ENCODE data around the gene C14orf180.

Gene C14orf180

DNA sequence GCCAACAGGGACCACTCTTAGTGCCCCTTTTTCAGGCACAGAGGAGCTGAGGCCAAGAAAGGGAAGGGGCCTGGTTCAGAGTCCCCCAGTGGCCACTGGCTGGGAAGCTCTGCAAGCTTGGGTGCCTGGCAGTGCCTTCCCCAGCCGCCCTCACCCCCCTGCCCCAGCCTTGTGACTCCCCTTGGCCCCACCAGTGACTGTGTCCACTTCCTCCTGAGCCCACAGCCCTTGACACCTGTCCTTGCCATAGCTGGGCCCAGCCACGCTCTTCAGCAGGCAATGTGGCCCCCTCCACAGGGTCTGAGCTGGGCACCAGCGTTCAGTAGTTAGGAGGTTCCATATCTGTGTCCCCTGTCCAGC is 19.0 kb upstream of the C14orf180 start:
- DNase-seq (ENCODE audit: low read depth in 2 of 2, low spot score in 1 of 2) = no peak

DNA sequence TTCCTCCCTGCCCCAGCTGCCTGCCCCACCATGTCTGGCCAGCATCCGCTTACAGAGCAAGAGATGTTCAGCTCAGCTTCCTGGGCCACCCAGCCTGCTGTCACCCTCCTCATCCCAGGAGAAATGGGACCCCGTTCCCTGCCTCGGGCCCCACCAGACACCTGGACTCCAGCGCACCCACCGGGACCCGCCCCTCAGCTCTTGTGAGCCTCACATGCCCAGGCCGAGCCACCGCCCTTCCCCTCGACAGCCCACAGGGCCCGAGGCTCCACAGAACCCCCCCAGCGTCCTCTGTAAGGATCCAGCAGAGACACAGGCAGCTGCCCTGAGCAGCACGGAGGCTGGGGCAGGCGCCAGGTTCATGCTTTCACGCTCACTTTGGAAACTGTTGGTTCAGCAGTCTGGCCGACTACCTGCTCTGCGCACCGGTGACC is 18.4 kb upstream of the C14orf180 start:
- no peak for DNase-seq (ENCODE audit: low read depth in 2 of 2, low spot score in 1 of 2)

DNA sequence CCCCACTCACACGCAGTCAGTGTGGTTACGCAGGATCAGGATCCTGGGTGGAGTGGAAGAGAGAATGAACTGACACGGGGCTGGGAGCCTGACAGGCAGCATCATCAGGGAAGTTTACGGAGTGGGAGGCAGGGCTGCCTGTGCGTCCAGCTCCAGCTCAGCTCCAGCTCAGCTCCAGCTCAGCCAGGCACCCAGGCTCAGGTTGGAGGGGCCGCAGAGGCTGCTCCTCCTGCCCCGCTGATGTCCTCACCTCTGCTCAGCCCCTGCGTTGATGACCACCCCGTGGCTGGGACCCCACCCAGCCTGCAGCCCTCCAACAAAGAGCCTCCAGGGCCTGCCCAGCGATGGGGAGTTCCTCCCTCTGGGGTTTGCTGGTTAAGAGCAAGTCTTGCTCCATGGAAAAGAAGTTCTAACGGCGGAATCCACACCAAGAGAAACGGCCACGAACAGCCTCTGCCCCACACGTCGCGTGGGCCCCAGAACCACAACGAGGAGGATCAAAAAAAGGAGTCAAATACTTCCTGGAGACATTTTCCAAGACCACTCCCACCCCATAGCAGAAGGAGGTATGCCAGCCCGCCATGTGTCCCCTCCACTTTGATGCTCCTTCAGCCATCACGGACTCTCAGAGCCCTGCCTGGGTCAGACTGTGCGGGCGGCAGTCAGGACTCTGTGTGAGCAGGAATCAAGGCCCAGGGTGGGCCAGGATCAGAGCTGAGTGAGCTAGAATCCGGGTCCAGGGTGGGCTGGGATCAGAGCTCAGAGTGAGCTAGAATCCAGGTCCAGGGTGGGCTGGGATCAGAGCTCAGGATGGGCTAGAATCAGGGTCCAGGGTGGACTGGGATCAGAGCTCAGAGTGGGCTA is 17.7 kb upstream of the C14orf180 start:
- no peak for DNase-seq (ENCODE audit: low read depth in 2 of 2, low spot score in 1 of 2)

DNA sequence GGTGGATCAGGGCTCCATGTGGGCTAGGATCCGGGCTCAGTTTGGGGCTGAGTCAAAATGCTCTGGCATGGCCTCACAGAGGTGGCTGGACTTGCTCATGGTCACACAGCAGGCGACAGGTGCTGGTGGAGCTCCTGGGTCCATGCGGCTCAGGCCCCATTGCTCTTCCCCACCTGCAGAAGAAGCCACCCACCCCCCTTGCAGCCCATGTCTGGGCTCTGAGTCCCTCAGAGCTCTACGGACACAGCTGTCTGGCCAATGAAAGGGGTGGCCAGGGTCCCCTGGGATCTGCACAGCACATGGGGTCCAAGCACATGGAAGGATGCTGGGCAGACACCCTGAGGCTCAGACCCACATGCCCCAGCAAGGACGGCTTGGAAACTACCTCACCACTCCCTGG is 17.0 kb upstream of the C14orf180 start:
- no peak for DNase-seq (ENCODE audit: low read depth in 2 of 2, low spot score in 1 of 2)

DNA sequence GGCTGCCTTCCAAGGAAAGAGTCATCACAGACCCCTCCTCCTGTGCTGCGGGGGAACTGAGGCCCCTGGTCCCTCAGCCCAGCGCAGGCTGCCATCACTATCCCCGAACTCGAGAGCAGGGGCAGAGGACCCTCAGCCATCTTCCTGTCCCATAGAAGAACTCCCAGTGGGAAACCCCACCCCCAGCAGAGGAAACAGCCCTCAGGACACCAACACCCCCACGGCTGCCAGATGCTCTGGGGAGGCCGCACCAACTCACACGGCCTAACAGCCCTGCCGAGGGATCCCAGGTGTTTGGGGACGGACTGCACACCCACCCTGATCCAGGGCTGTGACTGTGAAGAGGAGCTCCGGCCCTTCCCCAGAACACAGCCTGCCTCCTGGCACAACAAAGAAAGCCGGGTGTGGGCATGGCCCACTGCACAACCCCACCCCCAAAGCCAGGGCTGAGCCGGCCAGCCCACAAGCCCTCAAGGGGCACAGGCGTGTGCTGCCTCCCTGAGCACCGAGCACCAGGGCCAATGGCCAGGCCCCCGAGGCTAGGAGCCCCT is 16.3 kb upstream of the C14orf180 start:
- DNase-seq (ENCODE audit: low read depth in 2 of 2, low spot score in 1 of 2) = no peak

DNA sequence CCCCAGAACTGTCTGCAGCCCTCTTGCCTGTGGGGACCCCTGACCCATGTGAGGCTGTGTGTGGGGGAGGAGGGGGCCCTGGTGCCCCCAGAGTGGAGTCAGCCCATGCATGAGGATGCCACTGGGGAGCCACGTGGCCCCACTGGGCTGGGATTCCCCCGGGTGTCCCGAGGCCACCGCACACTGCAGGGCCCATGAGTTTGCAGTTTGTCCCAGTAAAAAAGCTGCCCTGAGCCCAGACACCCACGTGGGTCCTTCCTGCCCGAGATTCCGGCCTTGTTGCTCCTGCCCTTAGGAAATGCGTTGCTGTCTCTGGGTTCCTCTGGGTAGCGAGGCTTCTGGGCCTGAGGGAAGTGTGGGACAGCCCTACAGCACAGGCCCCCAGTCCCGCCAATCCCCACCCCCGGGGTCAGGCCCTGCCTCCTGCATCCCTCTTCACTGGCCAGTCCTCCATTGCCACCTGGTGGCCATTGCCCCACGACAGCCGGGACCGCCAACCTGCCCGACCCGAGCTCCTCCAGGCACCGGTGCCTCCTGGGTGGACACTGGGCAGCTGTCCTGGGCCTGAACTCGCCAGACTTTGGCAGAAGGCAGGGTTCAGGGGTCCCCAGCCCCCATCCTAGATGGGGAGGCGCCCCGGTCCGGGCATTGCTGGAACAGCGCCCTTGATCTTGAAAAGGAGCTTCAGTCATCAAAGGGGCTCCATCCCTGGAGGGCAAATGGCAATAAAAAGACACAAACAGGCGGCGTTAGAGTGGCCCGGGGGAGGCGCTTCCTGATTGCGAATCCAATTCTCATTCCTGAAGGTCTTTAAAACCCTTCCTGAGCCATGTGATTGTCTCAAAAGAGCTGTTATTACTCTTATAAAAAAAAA is 15.6 kb upstream of the C14orf180 start:
- peak; percentile 22 to 37 for DNase-seq (ENCODE audit: low read depth in 2 of 2, low spot score in 1 of 2)

DNA sequence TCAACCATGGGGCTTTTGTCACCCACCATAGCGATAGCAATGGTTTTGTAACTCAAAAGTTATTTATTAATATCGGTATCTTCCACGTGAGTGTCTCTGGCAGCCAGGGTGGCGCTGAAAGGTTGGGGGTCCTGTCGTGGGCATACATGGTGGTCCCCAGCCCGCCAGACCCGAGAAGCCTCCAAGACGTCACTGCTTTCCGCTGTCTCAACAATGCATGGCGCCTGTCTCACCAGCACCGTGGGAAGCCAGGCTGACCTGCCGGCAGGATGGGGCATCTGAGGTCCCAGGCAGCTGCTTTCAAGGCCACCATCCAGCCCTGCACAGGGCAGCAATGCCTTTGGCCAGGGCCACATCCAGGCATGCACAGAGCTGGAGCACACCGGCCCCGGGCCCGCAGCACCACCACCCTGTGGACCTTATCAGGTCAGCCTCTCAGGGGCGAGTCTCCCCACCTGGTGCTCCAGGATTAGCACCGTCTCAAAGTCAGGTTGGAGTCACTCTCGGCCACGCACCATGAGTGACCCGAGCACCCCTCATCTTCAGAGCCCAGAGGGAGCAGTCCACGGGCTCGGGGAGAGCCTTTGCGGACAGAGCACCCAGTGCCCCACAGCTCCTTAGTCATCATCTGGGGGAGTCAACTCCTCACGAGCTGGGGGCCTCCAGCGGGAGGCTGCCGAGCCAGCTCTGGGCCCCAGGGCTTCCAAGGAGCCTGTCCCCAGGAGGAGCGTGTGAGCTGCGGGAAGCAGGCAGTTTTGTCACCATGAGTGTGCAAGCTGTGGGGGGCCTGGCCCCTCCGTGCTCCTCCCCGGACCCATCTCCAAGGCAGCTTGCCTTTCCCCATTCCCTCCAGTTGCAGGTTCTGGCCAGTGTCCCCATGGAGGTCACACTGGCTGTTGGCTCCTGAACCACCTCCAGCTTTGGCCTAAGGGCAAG is 14.6 kb upstream of the C14orf180 start:
- no peak for DNase-seq (ENCODE audit: low read depth in 2 of 2, low spot score in 1 of 2)

DNA sequence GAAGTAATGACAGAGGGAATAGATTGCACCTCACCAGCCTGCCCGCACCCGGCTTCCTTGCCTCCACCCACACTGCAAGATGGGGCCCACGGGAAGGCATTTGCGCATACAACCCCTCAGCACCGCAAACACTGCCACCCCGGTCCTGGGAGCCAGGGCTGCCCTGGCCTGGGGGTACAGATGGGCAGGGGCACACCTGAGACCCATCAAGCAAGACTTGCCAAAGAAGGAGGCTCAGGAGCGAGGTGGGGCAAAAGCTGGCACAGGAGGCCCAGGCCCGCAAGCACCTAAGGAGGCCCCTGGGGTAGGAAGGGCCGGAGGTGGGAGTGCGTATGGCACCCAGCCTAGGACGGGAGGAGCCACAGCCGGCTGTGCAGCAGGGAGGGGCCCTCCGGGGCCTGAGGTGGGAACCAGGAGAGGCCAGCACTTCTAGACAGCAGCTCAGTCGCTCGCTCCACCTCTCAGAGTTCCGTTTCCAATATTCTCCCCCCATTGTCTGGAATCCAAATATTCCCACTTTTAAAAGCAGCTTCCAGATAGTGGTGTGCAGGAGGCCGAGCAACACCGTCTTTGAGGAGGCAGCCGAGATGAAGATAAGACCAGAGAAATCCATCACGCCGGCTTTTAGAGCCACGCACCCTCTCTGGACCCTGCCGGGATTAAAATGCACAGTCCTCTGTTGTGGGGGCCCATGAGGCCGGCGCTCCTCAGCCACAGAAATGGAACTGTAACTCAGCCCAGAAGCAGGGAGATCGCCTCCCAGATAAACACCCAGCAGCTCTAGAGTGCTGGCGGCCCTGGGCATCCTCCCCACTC is 12.2 kb upstream of the C14orf180 start:
- DNase-seq (ENCODE audit: low read depth in 2 of 2, low spot score in 1 of 2) = no peak

DNA sequence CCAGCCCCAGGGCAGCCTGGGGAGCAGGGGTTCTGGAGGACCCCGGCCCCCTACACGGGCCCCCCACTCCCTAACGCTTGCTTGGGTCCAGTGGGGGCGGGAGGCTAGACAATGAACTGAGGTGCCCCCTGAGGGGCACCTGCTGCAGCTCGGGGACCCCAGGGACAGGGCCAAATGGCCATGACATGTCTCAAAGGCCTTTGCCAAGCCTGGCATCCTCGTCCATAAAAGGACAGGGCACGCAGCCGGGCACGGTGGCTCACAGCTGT is 11.7 kb upstream of the C14orf180 start:
- DNase-seq (ENCODE audit: low read depth in 2 of 2, low spot score in 1 of 2) = no peak

DNA sequence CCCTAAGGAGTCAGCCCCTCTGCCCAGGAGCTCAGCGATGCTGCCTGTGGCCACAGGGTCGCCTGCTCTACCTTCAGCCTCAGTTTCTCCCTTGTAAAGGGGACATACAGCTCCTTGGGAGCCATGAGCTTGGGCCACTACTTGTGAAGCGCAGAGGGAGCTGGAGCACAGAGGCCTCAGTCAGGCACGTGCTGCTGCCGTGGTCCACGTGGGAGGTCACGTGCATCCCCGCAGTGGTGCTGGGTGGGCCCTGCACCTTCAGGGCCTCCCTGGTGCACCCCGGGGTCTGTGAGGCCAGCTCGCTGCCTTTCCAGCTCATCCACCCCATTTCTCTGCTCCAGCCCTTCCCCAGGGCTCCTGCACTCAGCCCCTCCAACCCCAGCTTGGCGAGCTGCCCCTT is 10.9 kb upstream of the C14orf180 start:
- no peak for DNase-seq (ENCODE audit: low read depth in 2 of 2, low spot score in 1 of 2)

DNA sequence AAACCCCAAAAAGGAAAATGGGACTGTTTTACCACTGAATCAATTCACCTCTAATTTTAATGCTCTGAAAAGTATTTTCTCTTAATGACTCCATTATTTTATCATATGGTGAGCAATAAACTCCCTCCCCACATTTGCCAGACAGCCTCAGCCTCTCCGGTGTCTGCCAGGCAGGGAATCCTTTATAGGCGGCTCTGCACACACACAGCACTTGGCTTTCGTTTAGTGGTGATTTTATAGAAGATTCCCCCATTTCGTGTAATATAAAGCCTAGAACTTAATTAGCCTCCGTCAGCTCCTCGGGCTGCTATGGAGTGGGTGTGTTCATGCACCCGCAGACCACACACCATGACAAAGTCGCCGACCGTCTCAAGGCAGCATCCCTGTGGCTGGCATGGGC is 10.1 kb upstream of the C14orf180 start:
- no peak for DNase-seq (ENCODE audit: low read depth in 2 of 2, low spot score in 1 of 2)

DNA sequence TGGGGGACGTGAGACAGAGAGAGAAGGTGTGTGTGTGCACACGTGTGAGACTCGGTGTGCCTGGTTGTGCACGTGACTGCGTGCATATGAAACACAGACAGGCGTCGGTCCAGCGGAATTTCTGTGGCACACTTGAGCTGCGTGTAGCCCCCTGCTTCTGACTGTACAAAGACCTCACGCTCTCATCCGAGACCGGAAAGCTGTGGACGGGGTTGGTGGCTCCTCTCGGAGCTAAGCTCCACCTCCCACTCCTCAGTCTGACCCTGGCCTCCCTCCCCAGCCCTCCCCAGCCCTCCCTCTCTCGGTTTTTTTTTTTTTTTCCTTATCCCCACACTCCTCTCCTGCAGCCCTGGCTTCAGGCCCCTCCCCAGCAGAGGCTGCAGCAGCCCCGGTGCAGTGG is 8.3 kb upstream of the C14orf180 start:
- DNase-seq (ENCODE audit: low read depth in 2 of 2, low spot score in 1 of 2) = no peak

DNA sequence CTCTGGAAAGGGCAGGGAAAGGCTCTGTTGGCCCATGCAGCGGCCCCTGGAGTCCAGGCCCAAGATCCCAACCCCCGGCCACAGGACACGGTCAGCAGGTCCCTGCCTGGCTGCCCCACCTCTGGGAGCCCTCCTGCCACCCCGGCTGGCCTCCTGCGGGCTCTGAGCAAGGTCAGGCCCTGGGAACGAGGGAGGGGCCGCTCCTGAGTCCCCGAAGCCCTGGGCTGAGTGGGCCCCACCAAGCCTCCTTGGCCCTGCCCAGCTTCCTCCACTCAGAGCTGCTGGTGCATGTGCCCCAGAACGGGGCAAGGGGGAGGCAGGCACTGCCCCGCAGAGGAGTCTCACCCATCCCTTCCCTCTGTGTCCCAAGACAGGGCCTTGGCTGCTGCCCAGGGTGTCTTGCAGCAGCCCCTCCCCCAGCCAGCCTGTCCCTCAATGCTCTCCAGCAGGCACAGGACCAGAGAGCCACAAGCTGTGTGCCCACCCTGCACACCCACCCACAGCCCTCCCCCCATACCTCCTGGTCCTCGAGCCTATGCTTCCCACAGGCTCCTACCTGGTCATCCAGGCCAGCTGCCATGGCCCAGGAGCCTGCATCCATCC is 7.4 kb upstream of the C14orf180 start:
- no peak for DNase-seq (ENCODE audit: low read depth in 2 of 2, low spot score in 1 of 2)

DNA sequence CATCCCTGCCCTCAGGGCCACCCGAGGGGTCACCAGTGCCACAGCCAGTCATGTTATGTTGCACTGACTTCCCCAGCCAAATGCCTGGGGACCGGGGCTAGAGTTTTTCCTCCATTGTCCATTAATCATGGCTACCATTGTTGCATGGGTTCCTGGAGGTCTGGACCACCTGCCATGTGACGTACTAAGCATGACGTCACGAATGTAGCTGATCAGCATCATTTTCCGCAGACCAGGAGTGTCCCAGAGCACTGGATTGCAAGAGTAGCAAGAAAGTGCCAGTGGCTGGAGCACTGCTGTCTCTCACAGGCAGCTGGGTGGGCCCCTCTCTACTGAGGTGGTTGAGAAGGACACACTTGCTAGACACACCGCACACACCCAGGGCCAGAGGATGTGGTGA is 6.9 kb upstream of the C14orf180 start:
- no peak for DNase-seq (ENCODE audit: low read depth in 2 of 2, low spot score in 1 of 2)

DNA sequence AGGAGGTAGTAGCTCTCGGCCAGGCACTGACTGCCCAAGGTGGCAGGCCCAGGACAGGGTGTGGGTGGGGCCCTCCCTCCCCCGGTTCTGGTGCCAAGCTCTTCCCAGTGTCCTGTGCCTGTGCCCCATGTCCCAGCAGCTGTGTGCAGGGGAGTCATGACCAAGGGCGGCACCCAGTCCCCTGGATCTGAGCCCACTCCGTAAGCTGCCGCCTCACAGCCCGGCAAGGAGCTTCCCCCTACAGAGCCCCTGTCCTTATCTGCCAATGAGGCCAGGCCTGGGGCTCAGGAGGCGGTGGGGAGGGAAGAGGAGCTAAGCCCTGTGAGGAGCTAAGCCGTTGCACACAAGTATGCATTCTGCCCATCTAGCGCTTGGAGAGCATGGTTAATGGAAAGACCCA is 5.6 kb upstream of the C14orf180 start:
- no peak for DNase-seq (ENCODE audit: low read depth in 2 of 2, low spot score in 1 of 2)

DNA sequence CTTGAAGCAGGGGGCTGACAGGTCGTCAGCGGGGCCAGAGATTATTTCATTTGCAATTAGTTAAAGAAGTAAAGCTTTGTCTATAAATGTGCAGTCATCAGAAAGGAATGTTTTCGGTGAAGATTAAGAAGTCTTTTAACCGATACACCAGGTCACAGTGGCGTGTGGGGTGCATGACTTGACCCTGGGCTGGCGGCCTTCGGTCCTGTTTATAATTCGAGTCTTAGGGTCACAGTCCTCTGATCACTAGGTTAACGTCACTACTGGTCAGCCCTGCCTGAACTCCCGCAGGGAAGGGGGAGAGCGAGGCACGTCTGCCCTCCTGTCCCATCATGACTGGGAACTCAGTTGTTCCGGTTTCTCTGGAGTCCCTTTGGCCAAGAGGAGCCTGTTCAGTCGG is 5.0 kb upstream of the C14orf180 start:
- DNase-seq (ENCODE audit: low read depth in 2 of 2, low spot score in 1 of 2) = no peak

DNA sequence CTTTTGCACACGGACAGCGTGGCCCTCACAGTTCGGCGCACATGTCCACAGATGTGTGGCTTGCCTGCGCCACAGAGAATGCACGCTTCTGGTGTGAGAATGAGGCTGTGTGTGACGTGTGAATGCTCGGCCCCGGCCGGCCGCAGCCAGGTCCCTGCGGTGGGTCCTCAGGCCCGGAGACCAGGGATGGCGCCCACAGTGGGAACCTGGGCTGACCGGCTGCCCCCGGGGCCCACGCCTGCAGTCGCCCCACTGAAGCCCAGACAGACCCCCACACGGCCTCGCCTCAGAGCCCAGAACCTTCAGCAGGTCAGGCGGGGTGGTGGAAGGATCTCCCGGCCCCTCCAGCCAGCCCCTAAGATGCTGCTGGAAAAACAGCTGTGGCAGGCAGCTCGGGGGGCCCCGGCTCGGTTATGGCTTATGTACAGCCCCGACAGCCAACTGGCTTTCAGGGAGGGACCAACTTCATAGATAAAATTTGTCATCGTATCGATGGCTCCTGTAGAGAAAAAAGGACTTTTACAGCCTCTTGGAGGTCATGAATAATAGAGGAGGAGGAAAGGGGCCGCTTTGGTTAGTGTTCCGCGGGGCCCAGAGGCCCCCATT is 4.5 kb upstream of the C14orf180 start:
- DNase-seq (ENCODE audit: low read depth in 2 of 2, low spot score in 1 of 2) = no peak

DNA sequence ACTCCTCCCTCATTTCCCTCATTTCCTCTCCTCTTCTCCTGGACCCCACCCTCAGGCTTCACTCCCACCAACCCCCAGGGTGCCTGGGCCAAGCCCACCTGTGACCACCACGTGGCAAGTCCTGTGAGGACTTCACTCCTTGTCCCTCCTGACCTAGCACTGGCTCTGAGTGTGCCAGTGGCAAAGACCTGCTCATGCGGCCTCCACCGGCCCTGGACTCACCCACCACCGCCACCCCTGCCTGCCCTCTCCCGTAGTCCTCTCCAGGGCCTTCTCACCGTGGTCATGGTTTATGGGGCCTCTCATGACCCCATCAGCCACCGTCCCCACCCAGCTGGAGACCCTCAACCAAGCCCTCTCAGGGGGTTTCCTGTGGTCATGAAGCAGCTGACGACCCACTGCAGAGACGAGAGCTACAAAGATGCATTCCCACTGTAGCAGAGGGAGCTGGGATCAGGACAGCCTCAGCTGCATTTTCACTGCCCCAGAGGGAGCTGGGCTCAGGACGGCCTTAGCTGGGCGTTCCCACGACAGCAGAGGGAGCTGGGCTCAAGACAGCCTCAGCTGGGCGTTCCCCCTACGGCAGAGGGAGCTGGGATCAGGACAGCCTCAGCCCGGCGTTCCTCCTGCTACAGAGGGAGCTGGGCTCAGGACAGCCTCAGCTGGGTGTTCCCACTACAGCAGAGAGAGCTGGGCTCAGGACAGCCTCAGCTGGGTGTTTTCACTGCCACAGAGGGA is 3.2 kb upstream of the C14orf180 start:
- DNase-seq (ENCODE audit: low read depth in 2 of 2, low spot score in 1 of 2) = no peak

DNA sequence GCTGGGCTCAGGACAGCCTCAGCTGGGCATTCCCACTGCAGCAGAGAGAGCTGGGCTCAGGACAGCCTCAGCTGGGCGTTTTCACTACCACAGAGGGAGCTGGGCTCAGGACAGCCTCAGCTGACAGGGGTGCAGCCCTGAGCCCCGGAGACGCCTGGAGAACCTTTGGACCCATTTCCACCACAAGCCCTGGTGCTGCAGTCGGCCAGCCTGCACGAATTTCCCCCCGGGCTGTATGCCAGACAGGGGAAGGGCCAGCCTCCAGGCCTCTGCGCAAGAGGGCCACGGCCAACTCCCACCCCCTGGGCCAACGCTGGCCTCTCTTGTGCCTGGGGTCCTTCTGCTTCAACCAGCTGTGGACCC is 2.6 kb upstream of the C14orf180 start:
- no peak for DNase-seq (ENCODE audit: low read depth in 2 of 2, low spot score in 1 of 2)

Measured in stimulated activated CD8-positive, alpha-beta memory T cell treated with anti-CD3 and anti-CD28 coated beads, Interleukin-4, amount 100 ng/mL, for 1 hour (primary cell).